Stromal cell of bone marrow (primary cell): ENCODE data around the gene PRKAB2.
"Not testable (repeated sequence)": the region's sequence is repeated elsewhere in the genome, so short reads cannot be mapped to it uniquely, and the experiment has no call there.

ENCODE experiments used
- DNase-seq: peaks from one replicate; pipeline ENCODE4 v3.0.0-alpha.2; 2012; ENCODE audit warnings: low read depth

Gene PRKAB2

GRCh38 chr1:147171399-147172167 is 687 bp downstream of the PRKAB2 start:
- no peak for DNase-seq

DNA sequence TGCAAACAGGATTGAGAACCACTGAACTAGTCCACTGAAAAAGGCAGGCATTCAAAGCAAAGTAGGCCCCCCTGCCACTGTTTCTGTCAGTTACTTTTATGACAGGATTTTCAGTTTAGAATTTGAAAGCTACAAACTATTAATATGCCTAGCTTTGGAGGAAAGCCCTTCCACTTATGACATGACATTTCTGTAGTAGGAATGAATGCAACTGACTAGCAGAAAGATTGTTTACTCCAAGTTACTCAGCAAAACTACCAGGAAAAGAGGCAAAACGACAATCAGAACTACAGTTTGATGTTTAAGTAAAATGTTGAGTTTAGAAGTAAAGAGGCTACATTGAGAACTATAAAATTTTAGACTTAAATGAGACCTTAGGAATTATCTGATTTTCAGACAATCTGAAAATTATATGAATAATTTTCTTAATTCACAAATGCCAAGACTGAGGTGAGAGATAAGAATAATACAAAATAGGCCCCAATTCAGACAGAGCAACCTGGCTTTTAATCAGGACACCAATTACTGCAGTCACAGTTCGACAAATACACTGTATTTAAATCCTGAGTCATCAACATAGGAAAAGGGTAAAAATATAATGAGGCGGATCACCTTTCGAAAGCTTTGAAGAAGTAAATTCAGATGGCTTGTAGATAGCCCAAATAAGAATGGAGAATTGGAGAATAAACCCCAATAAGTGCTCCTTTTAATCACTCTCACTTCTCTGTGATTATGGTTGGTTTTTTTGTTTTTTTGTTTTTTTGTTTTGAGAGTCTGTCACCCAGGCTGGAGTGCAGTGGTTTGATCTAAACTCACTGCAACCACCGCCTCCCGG is 2.2 kb downstream of the PRKAB2 start:
- DNase-seq = no peak

DNA sequence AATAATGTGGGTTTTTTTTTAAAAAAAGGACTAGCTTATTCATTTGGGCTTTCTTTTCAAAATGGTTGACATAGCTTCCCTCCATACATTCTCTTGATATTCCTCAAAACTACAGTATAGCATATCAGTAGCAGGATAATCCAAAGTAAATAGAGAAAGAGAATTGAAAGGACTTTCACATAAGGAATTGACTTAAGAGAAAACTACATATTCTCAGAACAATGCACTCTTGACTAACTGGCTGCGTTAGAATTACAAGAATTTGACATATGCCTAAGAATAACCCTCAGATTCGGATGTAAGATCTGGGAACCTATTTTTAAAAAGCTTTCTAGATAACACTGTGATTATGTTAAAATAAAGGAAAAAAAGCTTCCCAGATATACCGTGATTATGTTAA is 3.1 kb downstream of the PRKAB2 start:
- DNase-seq = no peak

- DNase-seq = no peak
Observed at GRCh38 chr1:147168626-147169058, 3.6 kb downstream of the PRKAB2 start.

- peak; percentile 92 for DNase-seq
Observed at GRCh38 chr1:147167365-147167764, 4.9 kb downstream of the PRKAB2 start.

DNA sequence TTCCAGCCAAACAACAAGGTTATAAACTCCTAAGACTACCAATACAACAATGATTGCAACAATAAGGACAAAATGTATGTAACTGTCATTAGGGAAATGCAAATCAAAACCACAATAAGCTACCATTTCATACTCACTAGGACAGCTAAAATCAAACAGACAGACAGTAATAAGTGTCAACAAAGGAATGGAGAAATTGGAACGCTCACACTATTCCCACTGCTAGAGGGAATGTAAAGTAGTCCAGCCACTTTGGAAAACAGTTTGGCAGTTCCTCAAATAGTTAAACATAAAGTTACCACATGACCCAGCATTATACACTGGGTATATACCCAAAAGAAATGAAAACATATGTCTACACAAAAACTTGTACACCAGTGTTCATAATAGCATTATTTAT is 9.3 kb downstream of the PRKAB2 start:
- no peak for DNase-seq

- no peak for DNase-seq
Observed at GRCh38 chr1:147162093-147162492, 10.2 kb downstream of the PRKAB2 start.

GRCh38 chr1:147157116-147157515 is 15.2 kb downstream of the PRKAB2 start:
- not testable (repeated sequence) for DNase-seq

DNA sequence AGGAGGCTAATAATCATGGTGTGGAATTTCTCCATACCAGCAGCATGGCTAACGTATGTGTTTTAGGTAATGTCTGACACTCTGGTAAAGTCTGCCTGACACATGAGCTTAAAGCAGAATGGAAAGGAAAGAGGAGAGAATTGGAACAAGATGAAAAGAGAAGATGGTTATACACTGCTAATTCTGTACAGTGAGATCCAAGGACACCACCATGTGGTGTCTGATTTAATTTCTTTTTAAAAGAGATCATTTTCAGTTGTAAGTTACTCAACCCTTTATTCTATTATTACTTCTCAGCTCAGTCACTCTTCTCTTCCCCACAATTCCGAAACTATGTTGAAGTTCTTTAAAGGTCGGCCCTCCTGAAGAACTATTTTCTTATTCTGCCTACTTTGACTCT is 15.6 kb downstream of the PRKAB2 start:
- no peak for DNase-seq

GRCh38 chr1:147152772-147153171 is 19.5 kb downstream of the PRKAB2 start:
- no peak for DNase-seq

DNA sequence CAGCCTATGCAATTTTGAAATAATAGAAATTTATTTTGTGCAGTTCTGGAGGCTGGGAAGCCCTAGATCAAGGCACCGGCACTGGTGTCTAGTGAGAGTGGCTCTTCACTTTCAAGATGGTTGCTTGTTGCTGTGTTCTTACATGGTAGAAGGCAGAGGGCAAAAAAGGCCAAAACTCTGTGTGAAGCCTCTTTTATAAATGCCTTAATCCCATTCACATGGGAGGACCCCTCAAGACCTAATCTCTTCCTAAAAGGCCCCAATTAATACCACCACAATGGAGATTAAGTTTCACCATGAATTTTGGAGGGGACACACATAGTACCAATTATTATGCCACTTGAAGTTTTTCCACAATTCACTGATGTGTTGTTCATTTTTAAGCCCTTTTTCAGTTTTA is 21.0 kb downstream of the PRKAB2 start:
- DNase-seq = no peak

- no peak for DNase-seq
Observed at GRCh38 chr1:147142886-147143285, 29.4 kb downstream of the PRKAB2 start.

DNA sequence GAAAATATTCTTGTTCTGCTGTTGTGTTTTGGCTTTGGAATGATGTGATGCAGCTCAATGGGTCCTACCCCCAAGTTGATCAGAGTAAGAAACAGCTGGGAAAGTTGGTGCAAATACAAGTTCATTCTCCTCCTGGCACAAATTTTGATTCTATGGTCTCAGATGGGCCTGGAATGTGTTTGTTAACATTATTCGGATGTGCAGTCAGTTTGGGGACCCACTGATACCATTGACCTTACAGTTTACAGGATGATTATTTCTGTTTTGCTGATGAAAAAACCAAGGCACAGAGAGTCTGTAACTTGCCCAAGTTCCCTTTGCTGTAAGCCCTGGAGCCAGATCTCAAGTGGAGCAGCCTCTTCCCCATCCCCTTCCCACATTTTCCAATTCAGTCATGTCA is 41.5 kb downstream of the PRKAB2 start:
- not testable (repeated sequence) for DNase-seq

- DNase-seq = no peak
Observed at GRCh38 chr1:147129116-147129873, 43.0 kb downstream of the PRKAB2 start.

- DNase-seq = no peak
Observed at GRCh38 chr1:147124266-147124665, 48.0 kb downstream of the PRKAB2 start.

DNA sequence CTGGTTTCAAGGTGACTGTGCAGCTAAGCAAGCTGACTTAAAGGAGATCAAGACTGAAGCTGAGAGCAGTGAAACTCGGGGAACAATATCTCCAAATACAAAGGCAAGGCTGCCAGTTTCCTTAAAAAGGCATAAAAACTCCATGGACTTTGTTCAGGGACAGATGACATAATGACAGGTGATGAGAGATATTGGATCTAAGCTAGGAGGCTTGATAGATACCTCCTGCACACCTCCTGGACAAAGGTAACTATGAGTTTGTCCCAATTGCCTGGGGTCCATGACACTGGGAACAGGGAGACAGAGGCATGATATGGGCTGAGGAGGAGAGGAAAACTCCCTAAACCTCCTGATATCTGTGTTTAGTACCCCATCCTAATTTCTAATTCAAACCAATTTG is 55.2 kb downstream of the PRKAB2 start:
- DNase-seq = no peak

GRCh38 chr1:147115496-147115895 is 56.8 kb downstream of the PRKAB2 start:
- no peak for DNase-seq

DNA sequence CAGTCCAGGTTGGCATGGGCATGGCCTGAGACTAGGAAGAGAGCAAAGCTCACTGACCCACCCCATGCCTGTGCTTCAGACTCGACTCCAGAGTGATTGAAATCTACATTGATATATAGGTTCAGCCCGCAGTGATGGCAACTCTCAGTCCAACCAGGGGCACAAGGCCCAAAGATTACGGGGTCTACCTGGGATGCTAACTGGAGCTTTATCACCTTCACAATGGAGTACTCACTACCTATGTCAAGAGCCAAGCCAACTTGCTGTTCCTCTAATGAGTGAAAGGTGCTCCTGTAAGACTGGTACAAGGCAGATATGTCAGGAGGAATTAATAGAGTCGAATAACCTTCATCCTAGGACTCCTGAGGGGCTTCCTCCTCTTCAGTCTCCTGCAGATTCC is 57.2 kb downstream of the PRKAB2 start:
- not testable (repeated sequence) for DNase-seq

DNA sequence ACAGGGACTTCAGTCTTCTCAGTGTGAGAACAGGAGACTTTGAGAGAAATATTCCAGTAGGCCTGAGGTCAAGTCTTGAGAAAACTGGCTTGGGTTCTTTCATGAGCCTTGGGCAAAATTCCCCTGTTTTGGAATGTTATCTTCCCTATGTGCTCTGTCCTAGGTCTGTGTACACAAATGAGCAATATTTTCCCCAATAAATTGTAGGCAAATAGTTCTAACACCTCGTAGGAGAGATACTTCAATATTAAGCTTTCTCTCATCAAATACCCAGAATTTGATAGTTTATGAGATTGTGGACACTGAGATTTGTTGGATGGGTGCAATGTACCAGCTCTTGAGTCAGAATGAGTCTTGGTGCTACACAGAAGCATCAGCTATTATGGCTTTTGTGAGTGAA is 57.9 kb downstream of the PRKAB2 start:
- DNase-seq = not testable (repeated sequence)

DNA sequence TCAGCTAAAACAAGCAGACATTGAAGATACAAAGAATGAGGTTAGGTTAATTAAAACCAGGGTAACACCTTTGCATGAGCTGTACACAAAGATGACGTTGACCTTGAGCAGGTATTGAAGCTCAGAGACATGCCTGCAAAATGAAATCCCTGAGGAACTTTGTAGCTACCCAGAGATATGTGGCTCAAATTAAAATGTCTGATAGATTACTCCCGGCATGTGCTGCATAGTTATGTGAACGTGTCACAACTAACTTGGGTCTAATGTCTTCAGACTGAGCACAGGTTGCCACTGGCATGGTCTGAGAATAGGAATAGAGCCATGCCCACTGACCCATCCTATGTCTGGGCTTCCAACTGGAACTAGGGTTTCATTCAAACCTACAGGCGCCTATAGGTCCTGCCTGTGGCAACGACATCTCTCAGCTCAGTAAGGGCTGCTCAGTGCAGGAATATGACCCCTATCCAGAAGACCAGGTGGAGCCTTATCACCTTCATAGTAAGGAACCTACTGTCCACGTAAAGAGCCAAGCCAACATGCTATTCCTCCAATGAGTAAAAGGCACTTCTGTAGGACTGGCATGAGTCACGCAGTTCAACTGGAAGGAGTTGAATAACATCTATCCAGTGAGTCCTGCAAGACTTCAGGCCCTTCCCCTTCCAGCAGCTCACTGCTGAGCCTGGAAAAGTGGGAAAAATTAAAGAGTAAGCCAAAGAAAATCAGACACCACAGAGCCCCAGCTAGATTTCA is 60.7 kb downstream of the PRKAB2 start:
- no peak for DNase-seq

DNA sequence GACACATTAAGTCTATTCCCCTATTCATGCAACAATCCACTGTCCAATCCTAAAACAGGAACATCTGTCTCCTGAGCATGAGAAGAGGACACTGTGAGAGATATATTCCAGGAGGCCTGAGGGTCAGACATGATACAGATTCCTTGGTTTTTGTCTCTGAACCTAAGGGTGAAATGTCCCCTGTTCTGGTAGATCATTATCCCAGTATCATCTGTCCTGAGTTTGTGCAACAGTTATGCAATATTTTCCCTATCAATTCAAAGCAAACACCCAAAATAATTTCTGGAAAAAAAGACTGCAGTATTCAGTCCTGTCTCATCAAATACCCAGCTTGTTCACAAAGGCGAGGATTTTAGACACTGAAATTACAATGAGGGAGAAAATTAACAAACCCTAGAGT is 61.4 kb downstream of the PRKAB2 start:
- no peak for DNase-seq

- DNase-seq = no peak
Observed at GRCh38 chr1:147110434-147110833, 61.8 kb downstream of the PRKAB2 start.
